ENCODE data around the gene KLF16. TPM values are rescaled to one million over a fixed set of nuclear protein-coding genes. Genes with fewer than 3 reads are reported as not detected.

Gene KLF16
- total and polyA plus RNA-seq, 9 of the 15 experiments (the other 6 are each of a cell fraction or from before 2014, with no cell fraction given), result 0.04 to 60.4 (median 6.8) TPM

GRCh38 chr19:1856698-1857603 is 6.4 kb downstream of the KLF16 start (continued):
- TF ChIP-seq TCFL5 (CRISPR knock-in tag; conservative IDR thresholded peaks at IDR 0.05) (no peak), HIVEP1 (CRISPR knock-in tag; IDR thresholded peaks at IDR 0.05) (no peak), NFE2 (IDR thresholded peaks at IDR 0.05; ENCODE audit: low read depth) (peak; percentile 12; the same call in 1 of the 2 replicates), TCF3 (CRISPR knock-in tag; IDR thresholded peaks at IDR 0.05) (0 out of 2 replicates have a peak, but pooled peaks have one; percentile 21), PTBP1 (IDR thresholded peaks at IDR 0.05; ENCODE audit: low read depth, low read length) (no peak), ZBTB11 (CRISPR knock-in tag; IDR thresholded peaks at IDR 0.05) (peak in 2 of 3 experiments; percentile 35 to 78; a peak in 2 of 6 replicates), SAP30 (IDR thresholded peaks at IDR 0.05; ENCODE audit: borderline replicate concordance, insufficient read depth, low read depth, low read length, poor library complexity, severe bottlenecking) (peak; percentile 76), NEUROD1 (IDR thresholded peaks at IDR 0.05; ENCODE audit: borderline replicate concordance, low read depth, low read length, partially characterized antibody) (no peak), ZNF780A (CRISPR knock-in tag; IDR thresholded peaks at IDR 0.05) (no peak), NFXL1 (CRISPR knock-in tag; IDR thresholded peaks at IDR 0.05) (no peak), ZBTB34 (CRISPR knock-in tag; IDR thresholded peaks at IDR 0.05) (no peak), SREBF1 (IDR thresholded peaks at IDR 0.05; ENCODE audit: borderline replicate concordance, low read depth, low read length) (no peak), AFF4 (CRISPR knock-in tag; IDR thresholded peaks at IDR 0.05) (no peak), ZEB2 (IDR thresholded peaks at IDR 0.05) (peak; percentile 95), E2F5 (CRISPR knock-in tag; IDR thresholded peaks at IDR 0.05) (no peak)
